Psoas muscle (tissue), 8 donors: Measurements from ENCODE around the gene SPHK2. TPM values are rescaled to one million over a fixed set of nuclear protein-coding genes. Genes with fewer than 3 reads are reported as not detected.

Source experiments
- ATAC-seq, 4 donors: fragments of 200-7000 bp; cut with Tn5 transposase; one replicate each; pipeline ENCODE4 v1.9.1; 2020; ENCODE audit warnings: moderate library complexity in 3 of 4, mild to moderate bottlenecking in 2 of 4
- DNase-seq, 2 donors: peaks; one replicate each; pipeline ENCODE4 v3.0.0-alpha.2; 2020
- H3K27ac ChIP-seq: fragments of 200-600 bp; one replicate; pipeline ENCODE4 v1.8.0; 2022
- H3K27me3 ChIP-seq, 3 donors: fragments of 200-600 bp in 1 of 3; one replicate each; pipeline versions ENCODE4 v1.6.1 to v1.8.0; 2013 to 2022; ENCODE audit warnings: low read length in 2 of 3, mild to moderate bottlenecking in 2 of 3, moderate library complexity in 1 of 3; ENCODE audit not compliant: insufficient read depth in 3 of 3
- H3K36me3 ChIP-seq, 2 donors: fragments of 200-600 bp in 1 of 2; one replicate each; pipeline versions ENCODE4 v1.6.1 to v1.8.0; 2013 to 2022; ENCODE audit warnings: low read depth in 1 of 2, mild to moderate bottlenecking in 1 of 2, moderate library complexity in 1 of 2; ENCODE audit not compliant: insufficient read depth in 1 of 2
- H3K4me1 ChIP-seq: fragments of 200-600 bp; one replicate; pipeline ENCODE4 v1.8.0; 2022
- H3K4me3 ChIP-seq: fragments of 200-600 bp; one replicate; pipeline ENCODE4 v1.8.0; 2022; ENCODE audit warnings: mild to moderate bottlenecking
- H3K9me3 ChIP-seq: fragments of 200-600 bp; one replicate; pipeline ENCODE4 v1.8.0; 2022
- CTCF ChIP-seq: fragments of 200-600 bp; IDR thresholded peaks from one replicate; pipeline ENCODE4 v1.8.0; 2022; ENCODE audit warnings: antibody characterized with exemption
- WGBS, 3 donors: extraction: QIAGEN DNeasy Blood & Tissue Kit; methylation state at CpG; one replicate each; pipeline versions ENCODE4 v1.1.6 to v1.1.7; 2013; 5-methylcytosine and 5-hydroxymethylcytosine counted together
- intact Hi-C, 2 donors: fragments of 100-400 bp; cut with DNase I; formaldehyde crosslinking; loops; one replicate each; pipeline versions ENCODE4 v1.11.0 to v1.14.2; 2022
- polyA plus RNA-seq, 3 donors: library from polyadenylated mRNA; stranded (reverse); fragments of 200-250 nt; gene quantifications; one replicate each; pipeline ENCODE4 v1.2.3, GENCODE V29; 2013
- total RNA-seq, 4 donors: library from RNA; stranded (reverse); fragmentation: NEBNext Ultra II Directional in 2 of 4; extraction: Animal tissue kit (Norgen Biotek cat#: 25700) in 2 of 4; gene quantifications; one replicate each; pipeline versions ENCODE4 v1.2.1 to v1.2.4, GENCODE V29; 2021 to 2023
- donor health status: healthy with polysubstance abuse.
- donor health status: DM: no; HTN: no; CAD: no; lungs with moderate emphysema.
- donor health status: Bipolar disorder and iron deficiency.
- donor health status: healthy.
- donor health status: DM: yes; HTN: yes; CAD: no.
- donor health status: DM: no; HTN: no; CAD: no.
- donor health status: DM: no; HTN: no; CAD: no.
- donor health status: DM: yes; HTN: yes; CAD: no.

SPHK2 gene
- total and polyA plus RNA-seq, 7 donors = 3.3 to 12.8 (median 5.0) TPM

GRCh38 chr19:48588670-48589401 is 30.5 kb upstream of the SPHK2 start:
- intact Hi-C loops = loop anchor here (5.0 to 10.0 kb wide), 3 partner anchors 257 to 274 kb away; partner anchors contain the start of gene EMP3 (in 1 of the 2)
- H3K27ac ChIP-seq = peak overlapping the region; percentile 41
- H3K4me3 ChIP-seq = peak overlapping the region; percentile 60

GRCh38 chr19:48591021-48591420 is 28.3 kb upstream of the SPHK2 start:
- Histone ChIP-seq H3K27me3 (no peaks in the 10 kb centered on the region), H3K9me3 (no peaks in the 10 kb centered on the region), H3K4me1 (no peaks in the 10 kb centered on the region), H3K36me3 (no peaks in the 10 kb centered on the region), H3K4me3 (no peak overlapping the region), H3K27ac (no peak overlapping the region)
- DNase-seq = no peak
- intact Hi-C loops = no loop called here
- 79 to 86% (median 83%) methylated on average over 5 of the region's 5 CpGs for WGBS, 3 donors
- no peak for ATAC-seq
- TF ChIP-seq CTCF = no peak

More at GRCh38 chr19:48588670-48589401, 30.5 kb upstream of the SPHK2 start:
- peak; percentile 90 for TF ChIP-seq CTCF
- Histone ChIP-seq H3K9me3 (no peaks in the 10 kb centered on the region), H3K36me3 (no peaks in the 10 kb centered on the region), H3K4me1 (peaks cover 4% of the 10 kb centered on the region), H3K27me3 (no peaks in the 10 kb centered on the region)
- WGBS, 3 donors = 4 to 5% (median 4%) methylated on average over 35 to 36 of the region's 36 CpGs
- peak; percentile 93 to 95 for DNase-seq
- peak; percentile 81 to 86 (median 85) for ATAC-seq

GRCh38 chr19:48595171-48595570 is 24.1 kb upstream of the SPHK2 start:
- H3K27ac ChIP-seq = no peak overlapping the region
- no peak for ATAC-seq
- no peak for DNase-seq
- no peaks in the 10 kb centered on the region for H3K36me3 ChIP-seq
- intact Hi-C loops = no loop called here
- no peak for TF ChIP-seq CTCF
- no peaks in the 10 kb centered on the region for H3K4me1 ChIP-seq
- H3K9me3 ChIP-seq = no peaks in the 10 kb centered on the region
- H3K4me3 ChIP-seq = no peak overlapping the region
- WGBS, 3 donors = 84 to 86% (median 85%) methylated on average over 9 of the region's 9 CpGs
- peaks cover 0 to 4% (median 0%) of the 10 kb centered on the region in 3 donors for H3K27me3 ChIP-seq

GRCh38 chr19:48595833-48596232 is 23.5 kb upstream of the SPHK2 start:
- Histone ChIP-seq H3K4me1 (no peaks in the 10 kb centered on the region), H3K27me3 (peaks cover 0 to 4% (median 0%) of the 10 kb centered on the region in 3 donors), H3K36me3 (no peaks in the 10 kb centered on the region), H3K9me3 (no peaks in the 10 kb centered on the region), H3K27ac (no peak overlapping the region), H3K4me3 (no peak overlapping the region)
- DNase-seq = no peak
- TF ChIP-seq CTCF = no peak
- WGBS, 3 donors = 39 to 41% (median 40%) methylated on average over 6 of the region's 6 CpGs
- intact Hi-C loops = no loop called here
- ATAC-seq = no peak
